Activated CD4-positive, alpha-beta T cell treated with anti-CD3 and anti-CD28 coated beads, Interleukin-2, amount 10 ng/mL, durations not matched to agents 24 days and 14 days (primary cell): ENCODE results near the gene DUSP3. TPM values are rescaled to one million over a fixed set of nuclear protein-coding genes. Genes with fewer than 3 reads are reported as not detected.

ENCODE experiments used
- DNase-seq: peaks from one replicate; pipeline ENCODE4 v3.0.0; 2022
- H3K27ac Mint-ChIP-seq: one replicate; pipeline ENCODE4 v1.8.0; 2022; ENCODE audit warnings: mild to moderate bottlenecking, mixed read lengths
- H3K27me3 Mint-ChIP-seq: one replicate; pipeline ENCODE4 v1.8.0; 2022; ENCODE audit warnings: mixed read lengths
- H3K36me3 Mint-ChIP-seq: one replicate; pipeline ENCODE4 v1.8.0; 2022; ENCODE audit warnings: low read depth, mild to moderate bottlenecking, mixed read lengths
- H3K4me1 Mint-ChIP-seq: one replicate; pipeline ENCODE4 v1.8.0; 2021; ENCODE audit warnings: mixed read lengths
- H3K4me3 Mint-ChIP-seq: one replicate; pipeline ENCODE4 v1.8.0; 2022; ENCODE audit warnings: mild to moderate bottlenecking, moderate library complexity, mixed read lengths
- H3K9me3 Mint-ChIP-seq: one replicate; pipeline ENCODE4 v1.8.0; 2021; ENCODE audit warnings: mixed read lengths
- intact Hi-C: fragments of 100-400 bp; cut with micrococcal nuclease; formaldehyde crosslinking; loops from one replicate; pipeline ENCODE4 v1.15.1; 2023
- total RNA-seq: library from RNA; stranded (reverse); gene quantifications from 2 replicates; pipeline ENCODE4 v1.2.3, GENCODE V29; 2022

Gene DUSP3
- total RNA-seq, 1 donor from 2014 or later = 18.3 TPM

DNA sequence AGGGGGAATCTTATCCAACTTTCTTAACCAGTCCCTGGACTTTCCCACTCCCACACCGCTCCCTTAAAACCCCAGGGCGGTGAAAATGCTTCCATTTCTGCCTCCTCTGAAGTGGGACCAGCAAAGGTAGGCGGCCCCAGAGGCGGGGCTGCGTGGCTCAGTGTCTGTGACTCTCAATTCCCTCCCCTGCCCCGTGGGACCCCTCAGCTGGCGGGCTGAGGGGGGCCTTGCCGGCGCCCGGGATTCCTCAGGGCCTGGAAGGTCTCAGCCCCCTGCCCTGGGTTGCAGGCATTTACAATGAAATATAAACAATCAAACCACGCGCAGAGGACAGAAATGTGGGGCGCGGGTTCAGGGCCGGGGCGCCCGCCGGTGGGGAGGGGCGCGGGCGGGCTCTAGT is 23.8 kb downstream of the DUSP3 start:
- DNase-seq = no peak
- Mint-ChIP-seq H3K36me3 (no peaks in the 10 kb centered on the region), H3K27me3 (peaks cover 47% of the 10 kb centered on the region), H3K9me3 (no peaks in the 10 kb centered on the region), H3K4me3 (no peak overlapping the region), H3K4me1 (peaks cover 8% of the 10 kb centered on the region), H3K27ac (no peak overlapping the region)
- intact Hi-C loops = no loop called here

DNA sequence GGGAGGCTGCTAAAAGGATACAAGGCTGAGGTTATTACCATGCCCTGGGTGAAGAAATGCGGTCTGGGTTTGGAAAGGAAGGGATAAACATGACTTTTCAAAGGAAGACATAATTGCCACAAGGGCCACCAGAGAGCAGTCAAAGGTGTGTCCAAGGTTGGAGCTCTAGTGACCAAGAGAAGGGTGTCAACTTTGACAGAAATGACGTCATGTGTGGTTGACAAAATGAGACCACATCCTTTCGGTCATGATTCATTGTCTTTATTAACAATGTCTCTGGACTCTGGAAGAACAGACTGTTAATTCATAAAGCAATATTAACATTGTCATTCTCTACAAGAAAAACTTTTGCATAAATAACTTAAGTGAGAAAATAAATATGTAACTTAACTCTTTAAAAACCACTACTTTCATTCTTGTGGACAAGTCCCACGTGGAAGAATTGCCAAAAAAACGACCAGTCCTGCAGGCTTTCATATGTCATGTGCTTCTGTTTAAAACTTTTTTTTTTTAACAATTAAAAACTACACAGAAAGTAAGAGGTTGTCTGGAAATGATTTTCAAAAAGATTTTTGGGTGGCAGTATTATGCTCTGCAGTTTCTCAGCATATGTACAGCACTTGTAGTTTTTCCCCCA is 25.2 kb downstream of the DUSP3 start:
- Mint-ChIP-seq H3K9me3 (no peaks in the 10 kb centered on the region), H3K27me3 (peaks cover 51% of the 10 kb centered on the region), H3K4me1 (peaks cover 11% of the 10 kb centered on the region), H3K4me3 (no peak overlapping the region), H3K36me3 (no peaks in the 10 kb centered on the region), H3K27ac (no peak overlapping the region)
- intact Hi-C loops = no loop called here
- no peak for DNase-seq

DNA sequence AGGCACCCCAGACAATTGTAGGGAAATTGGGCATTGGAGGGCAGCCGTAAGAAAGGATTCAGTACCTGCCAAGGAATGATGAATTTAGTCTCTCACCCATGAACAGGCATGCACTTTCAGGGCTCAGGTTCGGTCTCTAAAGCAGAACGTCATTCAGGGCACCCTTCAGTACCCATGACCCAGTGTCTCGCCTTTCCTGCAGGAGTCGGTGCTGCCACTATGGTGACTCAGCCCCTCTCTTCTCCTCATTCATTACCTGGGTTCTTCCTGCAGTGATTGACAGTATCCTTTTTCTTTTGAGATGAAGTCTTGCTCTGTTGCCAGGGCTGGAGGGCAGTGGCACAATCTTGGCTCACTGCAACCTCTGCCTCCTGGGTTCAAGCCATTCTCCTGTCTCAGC is 28.6 kb downstream of the DUSP3 start:
- intact Hi-C loops = no loop called here
- H3K4me1 Mint-ChIP-seq = peaks cover 11% of the 10 kb centered on the region
- no peak for DNase-seq
- no peak overlapping the region for H3K27ac Mint-ChIP-seq
- H3K4me3 Mint-ChIP-seq = no peak overlapping the region
- H3K9me3 Mint-ChIP-seq = no peaks in the 10 kb centered on the region
- peaks cover 52% of the 10 kb centered on the region for H3K27me3 Mint-ChIP-seq
- no peaks in the 10 kb centered on the region for H3K36me3 Mint-ChIP-seq

DNA sequence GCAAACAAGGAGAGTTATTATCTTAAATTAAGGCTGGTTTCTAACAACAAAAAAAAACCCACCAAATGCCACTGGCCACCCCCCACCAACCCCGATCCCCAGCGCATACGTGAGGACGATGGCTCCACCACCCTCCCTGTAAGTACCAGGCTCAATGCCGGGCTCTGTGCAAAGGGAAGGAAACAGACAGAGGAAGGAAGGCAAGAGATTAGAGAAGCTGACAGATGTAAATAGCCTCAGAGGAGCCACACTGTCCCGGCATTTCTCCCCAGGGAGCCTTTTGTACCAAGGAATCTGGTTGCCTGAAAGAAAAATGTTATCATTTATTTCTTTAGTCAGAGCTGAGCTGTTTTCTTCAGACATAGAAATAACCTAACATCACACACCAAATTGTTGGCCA is 33.2 kb downstream of the DUSP3 start:
- H3K27me3 Mint-ChIP-seq = peaks cover 43% of the 10 kb centered on the region
- no peak for DNase-seq
- intact Hi-C loops = no loop called here
- no peak overlapping the region for H3K27ac Mint-ChIP-seq
- H3K36me3 Mint-ChIP-seq = no peaks in the 10 kb centered on the region
- no peaks in the 10 kb centered on the region for H3K9me3 Mint-ChIP-seq
- H3K4me1 Mint-ChIP-seq = peaks cover 5% of the 10 kb centered on the region
- H3K4me3 Mint-ChIP-seq = no peak overlapping the region

DNA sequence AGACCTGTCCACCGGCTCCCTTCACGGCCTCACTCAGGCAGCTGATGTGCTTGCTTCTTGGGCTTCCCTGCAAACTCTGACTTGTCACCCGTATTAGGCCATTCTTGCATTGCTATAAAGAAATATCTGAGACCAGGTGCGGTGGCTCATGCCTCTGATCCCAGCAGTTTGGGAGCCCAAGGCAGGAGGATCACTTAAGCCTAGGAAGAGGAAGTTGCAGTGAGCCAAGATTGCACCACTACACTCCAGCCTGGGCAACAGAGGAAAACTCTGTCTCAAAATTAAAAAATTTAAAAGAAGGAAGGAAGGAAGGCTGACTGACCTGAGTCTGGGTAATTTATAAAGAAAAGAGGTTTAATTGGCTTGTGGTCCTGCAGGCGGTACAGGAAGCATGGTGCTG is 37.1 kb downstream of the DUSP3 start:
- no peak overlapping the region for H3K27ac Mint-ChIP-seq
- peaks cover 29% of the 10 kb centered on the region for H3K27me3 Mint-ChIP-seq

DNA sequence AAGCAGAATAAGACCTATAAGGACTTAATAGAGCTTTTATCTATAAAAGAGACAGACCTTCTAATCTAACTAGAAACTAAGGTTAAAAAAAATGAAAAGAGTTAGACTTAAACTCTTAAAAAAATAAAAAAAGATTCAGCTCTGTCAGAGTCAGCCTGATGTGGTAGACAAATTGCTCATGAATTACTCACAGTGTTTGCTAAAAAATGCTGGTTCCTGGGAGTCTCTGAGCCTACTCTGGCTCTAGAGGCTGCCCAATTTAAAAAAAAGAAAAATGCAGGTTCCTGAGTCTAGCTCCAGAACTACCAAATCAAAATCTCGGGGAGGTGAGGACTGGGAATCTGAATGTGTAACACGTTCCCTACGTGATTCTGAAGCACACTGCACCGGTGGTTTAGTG is 38.2 kb downstream of the DUSP3 start:
- H3K27me3 Mint-ChIP-seq = peaks cover 19% of the 10 kb centered on the region
- H3K36me3 Mint-ChIP-seq = no peaks in the 10 kb centered on the region
- H3K4me3 Mint-ChIP-seq = no peak overlapping the region
- intact Hi-C loops = no loop called here
- no peak for DNase-seq
- H3K9me3 Mint-ChIP-seq = no peaks in the 10 kb centered on the region
- H3K27ac Mint-ChIP-seq = no peak overlapping the region
- H3K4me1 Mint-ChIP-seq = no peaks in the 10 kb centered on the region

More for the DNA sequence above, 37.1 kb downstream of the DUSP3 start:
- Mint-ChIP-seq H3K4me1 (no peaks in the 10 kb centered on the region), H3K36me3 (no peaks in the 10 kb centered on the region), H3K9me3 (no peaks in the 10 kb centered on the region), H3K4me3 (no peak overlapping the region)
- intact Hi-C loops = no loop called here
- DNase-seq = no peak

DNA sequence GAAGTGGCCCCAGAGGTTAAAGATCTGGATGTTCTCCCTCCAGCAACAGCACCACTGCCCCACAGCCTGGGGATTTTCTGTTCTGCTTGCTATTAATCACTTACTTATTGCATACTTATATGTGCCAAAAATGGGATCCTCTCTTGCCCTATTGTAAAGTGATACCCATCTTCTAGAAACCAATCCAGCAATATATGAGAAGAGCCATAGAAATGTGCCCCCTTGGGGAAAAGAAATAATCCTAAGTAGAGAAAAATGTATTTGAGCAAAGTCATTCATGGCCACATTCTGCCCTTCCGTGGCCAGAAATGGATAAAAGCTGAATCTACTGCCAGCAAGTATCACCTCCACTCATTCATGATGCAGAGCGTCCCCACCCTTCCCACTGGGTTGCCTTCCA is 41.1 kb downstream of the DUSP3 start:
- no peak for DNase-seq
- Mint-ChIP-seq H3K27me3 (peaks cover 5% of the 10 kb centered on the region), H3K36me3 (no peaks in the 10 kb centered on the region), H3K4me3 (no peak overlapping the region), H3K27ac (no peak overlapping the region), H3K4me1 (no peaks in the 10 kb centered on the region), H3K9me3 (no peaks in the 10 kb centered on the region)
- intact Hi-C loops = no loop called here

DNA sequence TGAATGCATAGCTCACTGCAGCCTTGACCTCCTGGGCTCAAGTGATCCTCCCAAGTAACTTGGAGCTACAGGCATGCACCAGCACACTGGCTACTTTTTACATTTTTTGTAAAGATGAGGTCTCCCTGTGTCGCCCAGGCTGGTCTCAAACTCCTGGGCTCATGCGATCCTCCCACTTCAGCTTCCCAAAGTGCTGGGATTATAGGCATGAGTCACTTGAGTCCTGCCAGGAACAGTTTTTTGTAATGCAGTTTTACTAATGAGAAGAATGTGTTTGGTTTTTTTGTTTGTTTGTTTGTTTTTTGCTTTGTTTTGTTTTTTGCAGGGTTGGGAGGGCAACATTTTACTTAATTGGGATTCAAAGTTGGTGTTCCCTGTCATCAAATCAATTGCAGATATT is 42.4 kb downstream of the DUSP3 start:
- DNase-seq = no peak
- no peaks in the 10 kb centered on the region for H3K4me1 Mint-ChIP-seq

DNA sequence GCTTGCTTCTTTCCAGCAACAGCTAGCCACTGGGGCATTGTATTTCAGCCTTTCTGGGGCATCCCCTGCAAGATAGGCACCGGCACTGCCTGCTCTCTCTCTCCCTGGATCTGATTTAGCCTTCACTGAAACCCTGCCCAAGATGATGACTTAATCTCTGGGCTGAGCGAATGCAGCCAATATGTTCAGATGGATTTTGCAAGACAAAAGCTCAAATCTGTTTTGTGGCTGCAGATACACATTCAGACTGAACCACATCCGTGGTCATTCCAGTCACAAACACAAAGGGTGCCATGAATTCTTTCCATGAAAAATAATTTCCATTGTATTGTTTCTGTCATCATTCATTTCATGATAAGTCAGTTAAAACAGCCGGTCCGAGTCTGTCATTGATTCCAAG is 44.4 kb downstream of the DUSP3 start:
- H3K36me3 Mint-ChIP-seq = no peaks in the 10 kb centered on the region
- no peak for DNase-seq
- H3K9me3 Mint-ChIP-seq = no peaks in the 10 kb centered on the region
- no peak overlapping the region for H3K4me3 Mint-ChIP-seq
- intact Hi-C loops = no loop called here
- H3K27ac Mint-ChIP-seq = no peak overlapping the region
- no peaks in the 10 kb centered on the region for H3K4me1 Mint-ChIP-seq
- H3K27me3 Mint-ChIP-seq = peaks cover 3% of the 10 kb centered on the region

More for the DNA sequence above, 42.4 kb downstream of the DUSP3 start:
- no peaks in the 10 kb centered on the region for H3K36me3 Mint-ChIP-seq
- no peak overlapping the region for H3K4me3 Mint-ChIP-seq
- intact Hi-C loops = no loop called here
- H3K9me3 Mint-ChIP-seq = no peaks in the 10 kb centered on the region
- peaks cover 3% of the 10 kb centered on the region for H3K27me3 Mint-ChIP-seq
- H3K27ac Mint-ChIP-seq = no peak overlapping the region

DNA sequence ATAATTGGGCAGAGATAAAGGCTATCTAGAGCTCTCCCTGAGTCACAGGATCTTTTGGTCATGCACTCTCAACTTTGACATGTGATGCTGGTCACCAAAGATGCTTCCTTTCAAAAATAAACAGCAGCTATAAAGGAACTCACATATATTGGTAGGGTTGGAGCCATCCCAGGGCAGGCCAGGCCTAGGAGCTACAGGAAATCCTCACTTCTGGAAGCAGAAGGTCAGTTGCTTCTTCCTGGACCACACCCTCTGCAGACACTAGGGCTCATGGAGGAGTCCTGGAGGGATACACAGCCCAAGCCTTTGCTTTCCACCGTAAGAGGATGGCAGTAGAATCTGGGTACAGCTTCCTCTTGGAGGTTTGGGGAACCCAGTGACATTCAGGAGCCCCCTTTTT is 44.8 kb downstream of the DUSP3 start:
- DNase-seq = no peak
- intact Hi-C loops = no loop called here
- H3K27ac Mint-ChIP-seq = no peak overlapping the region

DNA sequence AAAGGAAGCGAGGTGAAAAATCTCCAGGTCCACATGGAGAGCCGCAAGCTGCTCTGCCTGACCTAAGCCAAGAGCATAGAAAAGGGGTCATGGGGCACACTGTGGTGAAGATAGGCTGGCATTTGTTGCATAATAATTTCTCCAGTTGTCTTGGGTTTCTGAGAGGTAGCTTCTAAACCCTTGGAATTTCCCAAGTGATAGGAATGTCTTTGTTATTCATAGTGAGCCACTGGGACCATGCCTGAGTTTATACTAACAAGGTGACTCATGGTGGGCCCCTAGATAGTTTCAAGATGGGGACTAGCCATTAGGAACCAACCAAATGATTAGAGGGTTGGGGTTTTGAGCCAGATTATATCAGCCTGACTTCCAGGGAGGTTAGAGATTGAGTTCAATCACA is 45.8 kb downstream of the DUSP3 start:
- no peak overlapping the region for H3K4me3 Mint-ChIP-seq
- intact Hi-C loops = no loop called here
- no peak for DNase-seq
- H3K36me3 Mint-ChIP-seq = no peaks in the 10 kb centered on the region
- H3K27me3 Mint-ChIP-seq = peaks cover 3% of the 10 kb centered on the region
- no peaks in the 10 kb centered on the region for H3K9me3 Mint-ChIP-seq
- no peak overlapping the region for H3K27ac Mint-ChIP-seq
- H3K4me1 Mint-ChIP-seq = no peaks in the 10 kb centered on the region

More for the DNA sequence above, 44.8 kb downstream of the DUSP3 start:
- H3K4me3 Mint-ChIP-seq = no peak overlapping the region
- H3K36me3 Mint-ChIP-seq = no peaks in the 10 kb centered on the region
- peaks cover 3% of the 10 kb centered on the region for H3K27me3 Mint-ChIP-seq
- no peaks in the 10 kb centered on the region for H3K9me3 Mint-ChIP-seq
- H3K4me1 Mint-ChIP-seq = no peaks in the 10 kb centered on the region

DNA sequence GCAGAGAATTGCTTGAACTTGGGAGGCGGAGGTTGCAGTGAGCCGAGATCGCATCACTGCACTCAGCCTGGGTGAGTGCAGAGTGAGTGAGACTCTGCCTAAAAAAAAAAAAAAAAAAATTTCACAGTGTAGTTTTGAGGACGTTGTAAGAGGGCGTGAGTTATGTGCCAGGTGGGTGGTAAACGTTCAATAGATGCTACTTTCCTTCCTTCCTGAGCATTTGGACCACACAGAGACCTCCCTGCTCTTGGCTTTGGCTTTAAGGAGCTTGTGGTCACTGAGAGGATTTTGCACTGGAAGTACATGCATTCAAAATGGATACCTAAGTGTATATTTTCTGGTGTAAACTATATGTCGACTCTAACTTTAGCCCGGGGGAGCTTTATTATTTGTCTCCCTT is 50.7 kb downstream of the DUSP3 start:
- H3K4me3 Mint-ChIP-seq = no peak overlapping the region
- no peaks in the 10 kb centered on the region for H3K36me3 Mint-ChIP-seq
- no peak for DNase-seq
- intact Hi-C loops = no loop called here
- no peak overlapping the region for H3K27ac Mint-ChIP-seq
- no peaks in the 10 kb centered on the region for H3K27me3 Mint-ChIP-seq
- no peaks in the 10 kb centered on the region for H3K4me1 Mint-ChIP-seq
- no peaks in the 10 kb centered on the region for H3K9me3 Mint-ChIP-seq

DNA sequence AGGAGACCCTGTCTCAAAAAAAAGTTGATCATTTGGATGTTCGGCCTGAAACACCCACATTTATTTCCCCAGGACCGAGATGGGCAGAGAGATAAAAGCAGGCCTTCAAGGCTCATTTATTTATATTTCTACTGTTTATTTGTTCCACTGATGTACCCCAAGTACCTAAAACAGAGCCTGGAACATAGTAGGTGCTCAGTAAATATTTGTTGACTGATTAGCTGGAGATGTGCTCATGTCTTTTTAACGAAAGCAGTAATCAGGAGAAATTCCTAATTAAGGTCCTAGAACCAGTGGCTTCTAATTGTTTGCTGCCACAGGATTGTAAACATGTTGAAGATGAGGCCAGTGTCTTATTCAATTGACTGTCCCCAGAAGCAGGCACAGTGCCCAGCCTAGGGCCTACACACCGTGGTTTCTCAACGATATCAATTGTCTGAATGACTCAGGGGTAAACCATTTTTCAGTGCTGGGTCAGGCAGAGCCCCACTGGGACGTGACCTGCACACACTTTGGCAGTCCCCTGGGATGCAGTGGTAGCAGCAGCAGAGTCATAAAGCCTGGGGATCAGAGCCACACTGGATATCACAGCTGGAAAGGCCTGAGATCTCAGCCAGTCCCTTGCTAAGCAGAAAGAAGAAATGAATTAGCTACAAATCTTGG is 54.9 kb downstream of the DUSP3 start:
- Mint-ChIP-seq H3K4me3 (no peak overlapping the region), H3K27me3 (peaks cover 5% of the 10 kb centered on the region), H3K36me3 (no peaks in the 10 kb centered on the region), H3K4me1 (peaks cover 16% of the 10 kb centered on the region), H3K9me3 (peaks cover 5% of the 10 kb centered on the region), H3K27ac (peak overlapping the region; percentile 43)
- intact Hi-C loops = no loop called here
- no peak for DNase-seq

DNA sequence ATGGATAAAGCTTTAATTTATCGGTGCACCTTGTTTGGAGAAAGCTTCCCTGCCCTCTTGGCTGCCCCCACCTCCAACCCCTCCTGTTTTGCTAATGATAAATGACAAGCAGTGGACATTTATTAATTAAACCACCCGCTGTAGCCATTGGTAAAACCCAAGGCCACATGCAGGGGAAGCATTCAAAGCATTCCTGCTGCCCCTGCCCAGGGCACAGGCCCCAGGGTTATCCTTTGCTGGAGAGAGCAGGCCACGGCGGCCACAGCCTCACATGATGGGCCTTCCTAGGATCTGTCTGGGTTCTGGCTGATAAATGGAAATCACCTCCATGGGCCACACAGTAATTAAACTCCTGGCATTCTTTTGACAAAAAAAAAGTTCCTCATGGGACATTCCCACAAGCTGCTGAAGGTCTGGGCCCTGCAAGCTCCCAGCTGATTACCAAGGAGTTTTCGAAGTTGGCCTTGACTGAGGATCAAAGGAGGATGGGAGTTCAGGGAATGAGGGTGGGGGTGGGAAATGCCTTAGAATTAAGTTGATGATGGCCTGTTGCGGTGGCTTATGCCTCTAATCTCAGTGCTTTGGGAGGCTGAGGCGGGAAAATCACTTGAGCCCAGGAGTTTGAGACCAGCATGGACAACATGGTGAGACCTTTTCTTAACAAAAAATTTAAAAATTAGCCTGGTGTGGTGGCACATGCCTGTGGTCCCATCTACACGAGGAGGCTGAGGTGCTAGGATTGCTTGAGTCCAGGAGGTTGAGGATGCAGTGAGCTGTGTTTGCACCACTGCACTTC is 55.7 kb downstream of the DUSP3 start:
- intact Hi-C loops = no loop called here
- Mint-ChIP-seq H3K27ac (no peak overlapping the region), H3K4me3 (no peak overlapping the region), H3K4me1 (peaks cover 16% of the 10 kb centered on the region), H3K36me3 (no peaks in the 10 kb centered on the region), H3K9me3 (peaks cover 5% of the 10 kb centered on the region), H3K27me3 (peaks cover 10% of the 10 kb centered on the region)
- DNase-seq = no peak
